ENCODE results near the gene KANSL2. TPM values are rescaled to one million over a fixed set of nuclear protein-coding genes. Genes with fewer than 3 reads are reported as not detected.
"Not testable (repeated sequence)": the region's sequence is repeated elsewhere in the genome, so short reads cannot be mapped to it uniquely, and the experiment has no call there.

Gene KANSL2
- total RNA-seq, 4 donors from 2014 or later, result 58.4 to 101 (median 69.4) TPM

GRCh38 chr12:48643011-48643410, 39.0 kb downstream of the KANSL2 start:
- no peaks in the 10 kb centered on the region for H3K4me1 ChIP-seq
- H3K4me3 ChIP-seq, result no peak overlapping the region
- H3K27me3 ChIP-seq, result no peaks in the 10 kb centered on the region
- no peak for TF ChIP-seq CTCF (IDR thresholded peaks at IDR 0.05)
- no peak for TF ChIP-seq EP300 (IDR thresholded peaks at IDR 0.05)
- TF ChIP-seq POLR2A (IDR thresholded peaks at IDR 0.05), result no peak
- peaks cover 0 to 42% (median 0%) of the 10 kb centered on the region in 3 donors for H3K36me3 ChIP-seq
- DNase-seq (ENCODE audit: low spot score in 2 of 2), result no peak
- H3K9me3 ChIP-seq, result peaks cover 0 to 9% (median 0%) of the 10 kb centered on the region in 4 donors
- no peak overlapping the region for H3K27ac ChIP-seq
- WGBS, 2 donors, result 95 to 100% methylated on average over 2 of the region's 2 CpGs

- WGBS, 2 donors, result 90 to 99% methylated on average over 33 to 51 of the region's 54 CpGs
- peaks cover 0 to 12% (median 0%) of the 10 kb centered on the region in 4 donors for H3K9me3 ChIP-seq
- DNase-seq (ENCODE audit: low spot score in 2 of 2); H3K4me1 ChIP-seq; H3K4me3 ChIP-seq; H3K27me3 ChIP-seq; H3K27ac ChIP-seq: not testable (repeated sequence)
- peaks cover 0 to 39% (median 0%) of the 10 kb centered on the region in 3 donors for H3K36me3 ChIP-seq
Measured at GRCh38 chr12:48641752-48642555, 40.1 kb downstream of the KANSL2 start.

GRCh38 chr12:48640854-48641253, 41.2 kb downstream of the KANSL2 start:
- WGBS, 2 donors, result 90 to 93% methylated on average over 3 of the region's 3 CpGs
- Histone ChIP-seq H3K36me3 (peaks cover 0 to 36% (median 0%) of the 10 kb centered on the region in 3 donors), H3K4me1 (no peaks in the 10 kb centered on the region), H3K9me3 (peaks cover 0 to 12% (median 0%) of the 10 kb centered on the region in 4 donors), H3K27ac (no peak overlapping the region), H3K27me3 (no peaks in the 10 kb centered on the region), H3K4me3 (no peak overlapping the region)
- no peak for DNase-seq (ENCODE audit: low spot score in 2 of 2)
- TF ChIP-seq EP300 (IDR thresholded peaks at IDR 0.05), result no peak

GRCh38 chr12:48640428-48640827, 41.6 kb downstream of the KANSL2 start:
- H3K27me3 ChIP-seq, result no peaks in the 10 kb centered on the region
- H3K36me3 ChIP-seq, result peaks cover 0 to 35% (median 0%) of the 10 kb centered on the region in 3 donors
- no peak overlapping the region for H3K27ac ChIP-seq
- H3K4me1 ChIP-seq, result no peaks in the 10 kb centered on the region
- DNase-seq (ENCODE audit: low spot score in 2 of 2), result no peak
- TF ChIP-seq EP300 (IDR thresholded peaks at IDR 0.05) (no peak), CTCF (IDR thresholded peaks at IDR 0.05) (no peak), POLR2A (IDR thresholded peaks at IDR 0.05) (no peak)
- H3K4me3 ChIP-seq, result no peak overlapping the region
- peaks cover 0 to 12% (median 0%) of the 10 kb centered on the region in 4 donors for H3K9me3 ChIP-seq

- no peaks in the 10 kb centered on the region for H3K36me3 ChIP-seq
- no peak overlapping the region for H3K27ac ChIP-seq
- H3K9me3 ChIP-seq, result no peaks in the 10 kb centered on the region
- no peaks in the 10 kb centered on the region for H3K4me1 ChIP-seq
- DNase-seq (ENCODE audit: low spot score in 2 of 2), result no peak
- H3K27me3 ChIP-seq, result no peaks in the 10 kb centered on the region
- WGBS, 2 donors, result 60 to 61% methylated on average over 1 of the region's 1 CpG
- H3K4me3 ChIP-seq, result no peak overlapping the region
- TF ChIP-seq CTCF (IDR thresholded peaks at IDR 0.05) (no peak), POLR2A (IDR thresholded peaks at IDR 0.05) (no peak), EP300 (IDR thresholded peaks at IDR 0.05) (no peak)
Measured at GRCh38 chr12:48631071-48631470, 51.0 kb downstream of the KANSL2 start.

- no peak for TF ChIP-seq POLR2A (IDR thresholded peaks at IDR 0.05)
- TF ChIP-seq CTCF (IDR thresholded peaks at IDR 0.05), result no peak
- TF ChIP-seq EP300 (IDR thresholded peaks at IDR 0.05), result no peak
- H3K27ac ChIP-seq, result no peak overlapping the region
- H3K4me1 ChIP-seq, result no peaks in the 10 kb centered on the region
- no peak for DNase-seq (ENCODE audit: low spot score in 2 of 2)
- no peak overlapping the region for H3K4me3 ChIP-seq
- no peaks in the 10 kb centered on the region for H3K36me3 ChIP-seq
- H3K9me3 ChIP-seq, result no peaks in the 10 kb centered on the region
- H3K27me3 ChIP-seq, result no peaks in the 10 kb centered on the region
Measured at GRCh38 chr12:48630346-48630745, 51.7 kb downstream of the KANSL2 start.
